NOMO-1 treated with dmso at 0.1 percent for 144 hours (cell line): Measurements from ENCODE around the gene PSMB7.

Experiments used
- DNase-seq: peaks from one replicate; lab custom pipeline; 2025; ENCODE audit not compliant: unreplicated experiment; lab: John Stamatoyannopoulos, UW

PSMB7 gene

GRCh38 chr9:124346347-124347163, 68.7 kb downstream of the PSMB7 start:
- DNase-seq, result no peak

GRCh38 chr9:124345751-124346281, 69.4 kb downstream of the PSMB7 start:
- DNase-seq, result no peak

GRCh38 chr9:124345063-124345462, 70.2 kb downstream of the PSMB7 start:
- no peak for DNase-seq

- DNase-seq, result no peak
Measured at GRCh38 chr9:124344291-124345050, 70.8 kb downstream of the PSMB7 start.

GRCh38 chr9:124343533-124344290, 71.5 kb downstream of the PSMB7 start:
- DNase-seq, result no peak

- no peak for DNase-seq
Measured at GRCh38 chr9:124342776-124343485, 72.3 kb downstream of the PSMB7 start.

GRCh38 chr9:124342402-124342775, 72.9 kb downstream of the PSMB7 start:
- no peak for DNase-seq

GRCh38 chr9:124341455-124342170, 73.6 kb downstream of the PSMB7 start:
- no peak for DNase-seq

GRCh38 chr9:124340219-124341069, 74.8 kb downstream of the PSMB7 start:
- DNase-seq, result no peak

- no peak for DNase-seq
Measured at GRCh38 chr9:124339603-124340146, 75.6 kb downstream of the PSMB7 start.

- DNase-seq, result no peak
Measured at GRCh38 chr9:124337562-124337961, 77.7 kb downstream of the PSMB7 start.

- no peak for DNase-seq
Measured at GRCh38 chr9:124335320-124335707, 79.9 kb downstream of the PSMB7 start.

- DNase-seq, result no peak
Measured at GRCh38 chr9:124334568-124335319, 80.5 kb downstream of the PSMB7 start.

- DNase-seq, result no peak
Measured at GRCh38 chr9:124333203-124333579, 82.1 kb downstream of the PSMB7 start.

GRCh38 chr9:124332361-124333202, 82.7 kb downstream of the PSMB7 start:
- no peak for DNase-seq

GRCh38 chr9:124331580-124331979, 83.7 kb downstream of the PSMB7 start:
- no peak for DNase-seq

- no peak for DNase-seq
Measured at GRCh38 chr9:124330011-124330697, 85.1 kb downstream of the PSMB7 start.
